ENCODE data around the gene CTXND2.

DNA sequence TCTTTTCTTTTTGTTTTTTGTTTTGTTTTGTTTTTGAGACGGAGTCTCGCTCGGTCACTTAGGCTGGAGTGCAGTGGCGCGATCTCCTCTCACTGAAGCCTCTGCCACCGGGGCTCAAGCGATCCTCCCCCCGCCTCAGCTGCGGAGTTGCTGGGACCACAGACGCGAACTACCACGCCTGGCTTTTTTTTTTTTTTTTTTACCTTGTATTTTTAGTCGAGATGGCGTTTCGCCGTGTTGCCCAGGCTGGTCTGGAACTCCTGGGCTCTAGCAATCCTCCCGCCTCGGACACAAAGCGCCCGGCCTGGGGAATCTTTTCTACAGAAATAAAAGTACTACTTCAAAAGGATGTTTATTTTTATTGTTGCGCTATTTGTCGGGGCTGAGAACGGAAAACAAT is 38.1 kb downstream of the CTXND2 start:
- no peak for TF ChIP-seq POLR2A (IDR thresholded peaks at IDR 0.05)
- TF ChIP-seq, protein P1, sequence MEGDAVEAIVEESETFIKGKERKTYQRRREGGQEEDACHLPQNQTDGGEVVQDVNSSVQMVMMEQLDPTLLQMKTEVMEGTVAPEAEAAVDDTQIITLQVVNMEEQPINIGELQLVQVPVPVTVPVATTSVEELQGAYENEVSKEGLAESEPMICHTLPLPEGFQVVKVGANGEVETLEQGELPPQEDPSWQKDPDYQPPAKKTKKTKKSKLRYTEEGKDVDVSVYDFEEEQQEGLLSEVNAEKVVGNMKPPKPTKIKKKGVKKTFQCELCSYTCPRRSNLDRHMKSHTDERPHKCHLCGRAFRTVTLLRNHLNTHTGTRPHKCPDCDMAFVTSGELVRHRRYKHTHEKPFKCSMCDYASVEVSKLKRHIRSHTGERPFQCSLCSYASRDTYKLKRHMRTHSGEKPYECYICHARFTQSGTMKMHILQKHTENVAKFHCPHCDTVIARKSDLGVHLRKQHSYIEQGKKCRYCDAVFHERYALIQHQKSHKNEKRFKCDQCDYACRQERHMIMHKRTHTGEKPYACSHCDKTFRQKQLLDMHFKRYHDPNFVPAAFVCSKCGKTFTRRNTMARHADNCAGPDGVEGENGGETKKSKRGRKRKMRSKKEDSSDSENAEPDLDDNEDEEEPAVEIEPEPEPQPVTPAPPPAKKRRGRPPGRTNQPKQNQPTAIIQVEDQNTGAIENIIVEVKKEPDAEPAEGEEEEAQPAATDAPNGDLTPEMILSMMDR (IDR thresholded peaks at IDR 0.05) = no peak
